GM12878 (cell line): ENCODE results near the gene CERCAM. TPM values are rescaled to one million over a fixed set of nuclear protein-coding genes. Genes with fewer than 3 reads are reported as not detected.

Experiments used
- ATAC-seq: fragments of 200-7000 bp; cut with Tn5 transposase; 3 replicates; pipeline ENCODE4 v1.9.1; 2020; ENCODE audit warnings: mild to moderate bottlenecking, moderate library complexity
- BruUV-seq: library from RNA; stranded (reverse); fragments of 400-500 nt; replicated peaks from 2 replicates; lab custom pipeline; 2021; lab: Mats Ljungman, UMichigan
- CTCF ChIA-PET: fragments of 300-600 bp; sonication (Branson Sonifier 250); formaldehyde crosslinking; extraction: SDS; loops from one replicate; lab custom pipeline; 2021; ENCODE audit warnings: inconsistent platforms; lab: Yijun Ruan, JAX
- POLR2A ChIA-PET: fragments of 350-600 bp; formaldehyde crosslinking; extraction: SDS; loops from one replicate; lab custom pipeline; 2021; ENCODE audit warnings: inconsistent platforms; lab: Charles Lee
- RAD21 ChIA-PET: fragments of 300-600 bp; sonication (Branson Sonifier 250); formaldehyde crosslinking; loops from one replicate; lab custom pipeline; 2023; ENCODE audit warnings: antibody characterized with exemption; ENCODE audit not compliant: unreplicated experiment; lab: Charles Lee
- SMC1A ChIA-PET: fragments of 300-600 bp; sonication (Branson Sonifier 250); formaldehyde crosslinking; loops from one replicate; lab custom pipeline; 2023; ENCODE audit not compliant: unreplicated experiment, uncharacterized antibody; lab: Charles Lee
- DNase-seq: peaks from one replicate; pipeline ENCODE4 v3.0.0-alpha.2; 2011; ENCODE audit warnings: low read depth, low spot score
- FAIRE-seq: peaks from 3 replicates; lab custom pipeline; 2011; peaks lifted over from hg19 to GRCh38; lab: Jason Lieb, UNC
- H2AFZ ChIP-seq: 2 replicates; pipeline ENCODE4 v1.6.0; 2011; ENCODE audit warnings: low read depth, low read length, control low read depth; ENCODE audit not compliant: control insufficient read depth
- H3K27ac ChIP-seq: 2 replicates; pipeline ENCODE4 v1.5.1; 2011; ENCODE audit warnings: control low read depth; ENCODE audit not compliant: control insufficient read depth, insufficient read depth
- H3K27me3 ChIP-seq, 2 experiments: replicated peaks in 1 of 2; 2 replicates each; pipeline versions ENCODE4 v1.6.0 to v1.6.1; 2011; ENCODE audit warnings: low read length in 1 of 2; ENCODE audit not compliant: control insufficient read depth in 2 of 2, insufficient read depth in 2 of 2
- H3K36me3 ChIP-seq, 2 experiments: 2 replicates each; pipeline ENCODE4 v1.5.1; 2011; ENCODE audit warnings: low read length in 1 of 2; ENCODE audit not compliant: control insufficient read depth in 2 of 2, insufficient read depth in 2 of 2
- H3K4me1 ChIP-seq: 2 replicates; pipeline ENCODE4 v1.6.1; 2011; ENCODE audit warnings: mild to moderate bottlenecking, low read length, moderate library complexity, mixed read lengths; ENCODE audit not compliant: control insufficient read depth, insufficient read depth
- H3K4me2 ChIP-seq: 2 replicates; pipeline ENCODE4 v1.6.0; 2011; ENCODE audit warnings: control low read depth; ENCODE audit not compliant: control insufficient read depth, insufficient read depth
- H3K4me3 ChIP-seq: fragments of 200-600 bp; sonication (generic); 2 replicates; pipeline ENCODE4 v1.5.1; 2016
- H3K79me2 ChIP-seq: 2 replicates; pipeline ENCODE4 v1.6.0; 2011; ENCODE audit warnings: low read length; ENCODE audit not compliant: control insufficient read depth, insufficient read depth
- H3K9ac ChIP-seq: 2 replicates; pipeline ENCODE4 v1.8.0; 2011; ENCODE audit warnings: low read length, control low read depth, mixed read lengths; ENCODE audit not compliant: control insufficient read depth, insufficient read depth
- H3K9me3 ChIP-seq: replicated peaks from 3 replicates; pipeline ENCODE4 v1.5.1; 2011; ENCODE audit warnings: mild to moderate bottlenecking, low read length; ENCODE audit not compliant: control insufficient read depth, insufficient read depth
- H4K20me1 ChIP-seq: 2 replicates; pipeline ENCODE4 v1.6.0; 2011; ENCODE audit not compliant: control insufficient read depth, insufficient read depth
- CEBPB ChIP-seq, 2 experiments: fragments of 150-350 bp in 1 of 2; IDR thresholded peaks; 2 replicates each; pipeline ENCODE4 v1.6.1; 2012 to 2014; ENCODE audit warnings: low read depth in 2 of 2, low read length in 2 of 2, borderline replicate concordance in 1 of 2, inconsistent platforms in 1 of 2
- NFYB ChIP-seq: IDR thresholded peaks from 2 replicates; pipeline ENCODE4 v1.6.1; 2011; ENCODE audit warnings: low read depth, mild to moderate bottlenecking, low read length, improper control_type of control experiment, moderate library complexity; ENCODE audit not compliant: insufficient read depth
- NR2C2 ChIP-seq: IDR thresholded peaks from 2 replicates; pipeline ENCODE4 v1.6.1; 2011; ENCODE audit warnings: borderline replicate concordance, low read depth; ENCODE audit not compliant: control insufficient read depth, insufficient read length
- RAD21 ChIP-seq: IDR thresholded peaks from 2 replicates; pipeline ENCODE4 v1.6.1; 2011; ENCODE audit warnings: mild to moderate bottlenecking, low read depth, low read length, moderate library complexity; ENCODE audit not compliant: insufficient read depth
- RCOR1 ChIP-seq: conservative IDR thresholded peaks from 2 replicates; pipeline ENCODE4 v1.6.1; 2012; ENCODE audit warnings: low read depth, low read length, improper control_type of control experiment
- SIN3A ChIP-seq: IDR thresholded peaks from 2 replicates; pipeline ENCODE4 v1.6.1; 2012; ENCODE audit warnings: low read depth, low read length, improper control_type of control experiment
- WRNIP1 ChIP-seq: IDR thresholded peaks from 2 replicates; pipeline ENCODE4 v1.6.1; 2011; ENCODE audit warnings: low read depth, low read length, improper control_type of control experiment, borderline replicate concordance
- ZBTB33 ChIP-seq: fragments of 450-650 bp; IDR thresholded peaks from 2 replicates; pipeline ENCODE4 v1.6.1; 2017; ENCODE audit warnings: mild to moderate bottlenecking
- WGBS: methylation state at CpG from one replicate; pipeline ENCODE4 v1.1.6; 2016; ENCODE audit warnings: low lambda C conversion rate; ENCODE audit not compliant: insufficient replicate concordance, insufficient coverage; ENCODE audit errors: missing lambda C conversion rate; 5-methylcytosine and 5-hydroxymethylcytosine counted together
- in situ Hi-C: fragments of 300-500 bp; cut with MboI; formaldehyde crosslinking; loops from 9 replicates; pipeline ENCODE4 v1.14.3; 2018; ENCODE audit warnings: mixed read lengths
- intact Hi-C: fragments of 100-400 bp; cut with micrococcal nuclease; formaldehyde crosslinking; loops from one replicate; pipeline ENCODE4 v1.14.2; 2022; ENCODE audit not compliant: unreplicated experiment
- polyA plus RNA-seq, 11 experiments: library from polyadenylated mRNA; depleted of rRNA in 4 of 11; unstranded in 6 of 11; stranded (reverse) in 5 of 11; fragments of >200 nt; fragmentation: Nextera tagmentation in 4 of 11; fragmentation: Illumina TruSeq in 1 of 11; extraction: Ambion mirVana in 4 of 11; extraction: Trizol in 1 of 11; gene quantifications; 1 replicate in 1 of 11; 2 replicates in 10 of 11; pipeline versions ENCODE4 v1.2.1 to v1.2.3, GENCODE V29; 2011 to 2016; ENCODE audit warnings: inconsistent platforms in 2 of 11, missing spikeins in 2 of 11, low read depth in 1 of 11
- total RNA-seq, 4 experiments: library from RNA; depleted of rRNA in 3 of 4; stranded (reverse); fragments of >200 nt in 3 of 4; fragmentation: Illumina TruSeq in 1 of 4; extraction: Trizol in 1 of 4; gene quantifications; 2 replicates each; pipeline versions ENCODE4 v1.2.1 to v1.2.3, GENCODE V29; 2013 to 2021

Gene CERCAM
- total and polyA plus RNA-seq, 10 of the 15 experiments (the other 5 are each of a cell fraction or from before 2014, with no cell fraction given) = 0.05 to 6.7 (median 0.71) TPM

DNA sequence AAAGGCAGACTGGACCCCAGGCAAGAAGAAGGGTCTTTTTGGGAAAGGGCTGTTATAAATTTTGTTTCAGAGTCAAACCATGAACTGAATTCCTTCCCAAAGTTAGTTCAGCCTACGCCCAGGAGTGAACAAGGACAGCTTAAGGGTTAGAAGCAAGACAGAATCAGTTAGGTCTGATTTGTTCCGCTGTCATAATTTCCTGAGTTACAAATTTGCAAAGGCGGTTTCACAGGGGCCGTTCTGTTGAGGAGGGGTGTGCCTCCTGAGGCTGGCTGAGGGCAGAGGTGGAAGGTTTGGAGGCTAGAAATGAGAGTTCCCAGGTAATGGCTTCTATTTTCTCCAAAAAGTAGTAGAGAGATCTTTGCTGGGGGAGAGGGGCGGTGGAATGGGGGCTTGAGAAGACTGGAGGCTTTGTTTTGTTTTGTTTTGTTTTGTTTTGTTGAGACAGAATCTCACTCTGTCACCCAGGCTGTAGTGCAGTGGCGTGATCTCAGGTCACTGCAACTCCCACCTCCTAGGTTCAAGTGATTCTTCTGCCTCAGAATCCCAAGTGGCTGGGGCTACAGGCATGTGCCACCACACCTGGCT is 4.1 kb upstream of the CERCAM start:
- no peaks in the 10 kb centered on the region for H3K9me3 ChIP-seq
- H3K79me2 ChIP-seq = no peaks in the 10 kb centered on the region
- H4K20me1 ChIP-seq = no peaks in the 10 kb centered on the region; the same call in 1 of the 2 replicates
- H3K4me2 ChIP-seq = no peak overlapping the region
- peaks cover 7 to 8% of the 10 kb centered on the region in 2 experiments for H3K27me3 ChIP-seq
- H3K36me3 ChIP-seq = no peaks in the 10 kb centered on the region
- in situ Hi-C loops = no loop called here
- POLR2A ChIA-PET = no interaction called here
- no TSS peak for BruUV-seq
- peaks cover 7% of the 10 kb centered on the region for H3K4me1 ChIP-seq
- CTCF ChIA-PET = no interaction called here
- H3K9ac ChIP-seq = no peak overlapping the region
- 8% methylated on average over 6 of the region's 6 CpGs for WGBS
- H3K27ac ChIP-seq = no peak overlapping the region
- TF ChIP-seq SIN3A (no peak), NR2C2 (no peak), NFYB (no peak), WRNIP1 (no peak), RCOR1 (no peak), ZBTB33 (no peak), RAD21 (no peak), CEBPB (IDR thresholded peaks at IDR 0.05; ENCODE audit: borderline replicate concordance in 1 of 2, low read depth in 2 of 2, low read length in 2 of 2) (no peak)
- no peak for DNase-seq
- no peak overlapping the region for H3K4me3 ChIP-seq
- no peak overlapping the region for H2AFZ ChIP-seq
- ATAC-seq = no peak
- RAD21 ChIA-PET = no interaction called here
- intact Hi-C loops = no loop called here
- FAIRE-seq = no peak
- SMC1A ChIA-PET = no interaction called here
